Loucy (cell line): ENCODE data around the gene TACC2.

ENCODE experiments used
- H2AFZ ChIP-seq: fragments of 200-600 bp; sonication (generic); 2 replicates; pipeline ENCODE4 v1.6.0; 2016; ENCODE audit warnings: antibody characterized with exemption, mild to moderate bottlenecking, low read length, moderate library complexity
- H3F3A ChIP-seq: fragments of 200-600 bp; 2 replicates; pipeline ENCODE4 v1.6.0; 2016; ENCODE audit warnings: antibody characterized with exemption, low read depth, mild to moderate bottlenecking
- H3K27me3 ChIP-seq: fragments of 200-600 bp; sonication (generic); 2 replicates; pipeline ENCODE4 v1.6.1; 2014; ENCODE audit warnings: low read length, mild to moderate bottlenecking; ENCODE audit not compliant: insufficient read depth, poor library complexity, severe bottlenecking
- H3K36me3 ChIP-seq: fragments of 200-600 bp; sonication (generic); 2 replicates; pipeline ENCODE4 v1.6.1; 2016; ENCODE audit warnings: low read length; ENCODE audit not compliant: insufficient read depth
- H3K4me1 ChIP-seq: fragments of 200-600 bp; sonication (generic); 2 replicates; pipeline ENCODE4 v1.5.1; 2014; ENCODE audit warnings: low read length, mild to moderate bottlenecking; ENCODE audit not compliant: insufficient read depth, poor library complexity, severe bottlenecking
- H3K4me2 ChIP-seq: fragments of 200-600 bp; sonication (generic); 2 replicates; pipeline ENCODE4 v1.6.0; 2014; ENCODE audit warnings: antibody characterized with exemption, low read length, low read depth, mild to moderate bottlenecking; ENCODE audit not compliant: poor library complexity, severe bottlenecking
- H3K4me3 ChIP-seq: fragments of 200-600 bp; sonication (generic); 2 replicates; pipeline ENCODE4 v1.5.1; 2014; ENCODE audit warnings: low read length, mild to moderate bottlenecking, mixed read lengths; ENCODE audit not compliant: poor library complexity, severe bottlenecking
- H3K79me2 ChIP-seq: fragments of 200-600 bp; sonication (generic); 2 replicates; pipeline ENCODE4 v1.6.1; 2014; ENCODE audit warnings: low read length; ENCODE audit not compliant: insufficient read depth
- H3K9ac ChIP-seq: fragments of 200-600 bp; sonication (generic); 2 replicates; pipeline ENCODE4 v1.6.0; 2014; ENCODE audit warnings: mild to moderate bottlenecking, low read depth, low read length, moderate library complexity; ENCODE audit not compliant: poor library complexity, severe bottlenecking
- H3K9me2 ChIP-seq: fragments of 200-600 bp; sonication (generic); replicated peaks from 2 replicates; pipeline ENCODE4 v1.6.1; 2016; ENCODE audit warnings: low read depth, low read length, mixed read lengths
- H3K9me3 ChIP-seq: fragments of 200-600 bp; sonication (generic); 2 replicates; pipeline ENCODE4 v1.6.1; 2014; ENCODE audit warnings: mild to moderate bottlenecking, antibody characterized with exemption, low read length, low read depth; ENCODE audit not compliant: insufficient read depth
- H4K20me1 ChIP-seq: fragments of 200-600 bp; sonication (generic); 2 replicates; pipeline ENCODE4 v1.6.0; 2014; ENCODE audit warnings: antibody characterized with exemption, low read length, mild to moderate bottlenecking; ENCODE audit not compliant: insufficient read depth, poor library complexity, severe bottlenecking
- CTCF ChIP-seq: fragments of 200-600 bp; sonication (generic); conservative IDR thresholded peaks from 2 replicates; pipeline ENCODE4 v1.5.1; 2014; ENCODE audit warnings: mild to moderate bottlenecking, antibody characterized with exemption, low read length
- EZH2phosphoT487 ChIP-seq: fragments of 200-600 bp; IDR thresholded peaks from 2 replicates; pipeline ENCODE4 v1.6.1; 2018; ENCODE audit warnings: antibody characterized with exemption, mild to moderate bottlenecking, moderate library complexity, borderline replicate concordance

TACC2 gene

GRCh38 chr10:122213364-122213763 is 224.4 kb downstream of the TACC2 start:
- no peaks in the 10 kb centered on the region for H3K79me2 ChIP-seq
- no peaks in the 10 kb centered on the region; the same call in 1 of the 2 replicates for H3K9me3 ChIP-seq
- no peaks in the 10 kb centered on the region for H4K20me1 ChIP-seq
- no peaks in the 10 kb centered on the region for H3F3A ChIP-seq
- no peaks in the 10 kb centered on the region for H3K9me2 ChIP-seq
- no peak overlapping the region for H2AFZ ChIP-seq
- H3K4me1 ChIP-seq = no peaks in the 10 kb centered on the region
- H3K36me3 ChIP-seq = no peaks in the 10 kb centered on the region
- H3K9ac ChIP-seq = no peak overlapping the region
- TF ChIP-seq EZH2phosphoT487 (no peak), CTCF (no peak)
- no peak overlapping the region for H3K4me2 ChIP-seq
- no peak overlapping the region for H3K4me3 ChIP-seq
- H3K27me3 ChIP-seq = no peaks in the 10 kb centered on the region

GRCh38 chr10:122213766-122214165 is 224.8 kb downstream of the TACC2 start:
- H2AFZ ChIP-seq = no peak overlapping the region
- no peak overlapping the region for H3K9ac ChIP-seq

DNA sequence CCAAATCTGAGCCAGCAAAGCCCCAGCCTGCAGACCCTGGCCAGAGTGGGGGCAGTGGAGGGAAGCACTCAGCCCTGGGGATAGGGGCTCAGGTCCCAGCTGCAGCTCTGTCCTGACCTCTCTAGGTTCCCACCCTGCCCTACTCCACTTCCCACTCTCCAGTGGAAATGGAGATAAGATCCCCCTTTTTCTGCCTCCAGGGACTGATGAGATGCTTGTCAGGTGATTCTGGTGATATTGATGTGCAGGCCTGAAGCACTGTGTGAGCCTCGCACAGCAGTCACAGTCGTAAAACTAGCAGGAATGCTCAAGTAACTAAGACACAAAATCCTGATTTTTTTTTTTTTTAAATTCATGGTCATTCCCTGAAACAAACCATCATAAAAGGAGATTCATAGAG is 227.1 kb downstream of the TACC2 start:
- no peak overlapping the region for H3K4me3 ChIP-seq
- no peaks in the 10 kb centered on the region for H3K27me3 ChIP-seq
- H3K9ac ChIP-seq = no peak overlapping the region
- H3K36me3 ChIP-seq = no peaks in the 10 kb centered on the region
- H3K9me2 ChIP-seq = no peaks in the 10 kb centered on the region
- no peaks in the 10 kb centered on the region for H3K79me2 ChIP-seq
- no peaks in the 10 kb centered on the region for H4K20me1 ChIP-seq
- H2AFZ ChIP-seq = no peak overlapping the region
- TF ChIP-seq CTCF = no peak
- no peak for TF ChIP-seq EZH2phosphoT487
- no peaks in the 10 kb centered on the region for H3F3A ChIP-seq
- H3K9me3 ChIP-seq = no peaks in the 10 kb centered on the region; the same call in 1 of the 2 replicates
- no peak overlapping the region for H3K4me2 ChIP-seq
- no peaks in the 10 kb centered on the region for H3K4me1 ChIP-seq

More at GRCh38 chr10:122213766-122214165, 224.8 kb downstream of the TACC2 start:
- no peaks in the 10 kb centered on the region for H3K36me3 ChIP-seq
- no peaks in the 10 kb centered on the region for H3K9me2 ChIP-seq
- H4K20me1 ChIP-seq = no peaks in the 10 kb centered on the region
- no peaks in the 10 kb centered on the region for H3F3A ChIP-seq
- H3K4me2 ChIP-seq = no peak overlapping the region
- H3K9me3 ChIP-seq = no peaks in the 10 kb centered on the region; the same call in 1 of the 2 replicates
- no peak overlapping the region for H3K4me3 ChIP-seq
- H3K79me2 ChIP-seq = no peaks in the 10 kb centered on the region
- TF ChIP-seq CTCF = no peak
- TF ChIP-seq EZH2phosphoT487 = no peak
- H3K4me1 ChIP-seq = no peaks in the 10 kb centered on the region
- no peaks in the 10 kb centered on the region for H3K27me3 ChIP-seq
